HCT116 (cell line): ENCODE results near the gene ETNK1. TPM values are rescaled to one million over a fixed set of nuclear protein-coding genes. Genes with fewer than 3 reads are reported as not detected.
"Not testable (repeated sequence)": the region's sequence is repeated elsewhere in the genome, so short reads cannot be mapped to it uniquely, and the experiment has no call there.

Experiments used
- ATAC-seq: fragments of 200-7000 bp; cut with Tn5 transposase; 2 replicates; pipeline ENCODE4 v1.9.1; 2020; ENCODE audit warnings: mild to moderate bottlenecking, moderate library complexity
- BruUV-seq: library from RNA; stranded (reverse); fragments of 400-500 nt; replicated peaks from 2 replicates; lab custom pipeline; 2021; lab: Mats Ljungman, UMichigan
- CTCF ChIA-PET: fragments of 300-600 bp; sonication (Branson Sonifier 250); formaldehyde crosslinking; loops from one replicate; lab custom pipeline; 2021; ENCODE audit warnings: antibody characterized with exemption; lab: Charles Lee
- POLR2A ChIA-PET: fragments of 300-600, 350-600 bp; sonication (Branson Sonifier 250); formaldehyde crosslinking; loops from one replicate; lab custom pipeline; 2021; ENCODE audit warnings: antibody characterized with exemption; lab: Charles Lee
- RAD21 ChIA-PET, 2 experiments: fragments of 300-600 bp; sonication (Branson Sonifier 250); formaldehyde crosslinking; loops; one replicate each; lab custom pipeline; 2023; ENCODE audit warnings: low total read pairs in 2 of 2; ENCODE audit not compliant: uncharacterized antibody in 2 of 2, unreplicated experiment in 2 of 2, low non-redundant PET in 1 of 2; lab: Charles Lee
- DNase-seq: peaks from one replicate; pipeline ENCODE4 v3.0.0-alpha.2; 2010; ENCODE audit warnings: low read depth, low spot score
- H2AFZ ChIP-seq: fragments of 200-600 bp; shearing (Covaris generic), sonication (generic); 2 replicates; pipeline ENCODE4 v1.6.1; 2017; ENCODE audit warnings: low read depth, mixed run types, mixed read lengths, antibody characterized with exemption, low read length; ENCODE audit not compliant: poor library complexity, severe bottlenecking
- H3K27ac ChIP-seq: 2 replicates; pipeline ENCODE4 v1.5.1; 2012; ENCODE audit warnings: low read depth, low read length
- H3K27me3 ChIP-seq: fragments of 200-600 bp; sonication (generic); 2 replicates; pipeline ENCODE4 v1.6.1; 2016; ENCODE audit warnings: mixed run types, low read length, mixed read lengths; ENCODE audit not compliant: insufficient read depth
- H3K36me3 ChIP-seq, 2 experiments: fragments of 200-500 bp in 1 of 2; fragments of 200-600 bp in 1 of 2; sonication (Bioruptor generic) in 1 of 2; sonication (generic) in 1 of 2; 2 replicates each; pipeline versions ENCODE4 v1.5.1 to v1.6.1; 2014 to 2016; ENCODE audit warnings: low read length in 2 of 2, inconsistent platforms in 1 of 2, mixed read lengths in 1 of 2, mixed run types in 1 of 2; ENCODE audit not compliant: insufficient read depth in 2 of 2, control insufficient read depth in 1 of 2
- H3K4me1 ChIP-seq, 2 experiments: fragments of 200-600 bp in 1 of 2; sonication (generic) in 1 of 2; 2 replicates each; pipeline versions ENCODE4 v1.5.1 to v1.6.1; 2012 to 2017; ENCODE audit warnings: low read length in 2 of 2, inconsistent platforms in 1 of 2, mild to moderate bottlenecking in 1 of 2, mixed read lengths in 1 of 2, mixed run types in 1 of 2, moderate library complexity in 1 of 2; ENCODE audit not compliant: insufficient read depth in 2 of 2, control insufficient read depth in 1 of 2
- H3K4me2 ChIP-seq: fragments of 200-600 bp; sonication (generic); 2 replicates; pipeline ENCODE4 v1.6.1; 2017; ENCODE audit warnings: mixed run types, low read length, mixed read lengths
- H3K4me3 ChIP-seq, 2 experiments: fragments of 200-600 bp in 1 of 2; sonication (generic) in 1 of 2; replicated peaks in 1 of 2; 2 replicates each; pipeline ENCODE4 v1.5.1; 2011 to 2016; ENCODE audit warnings: low read length in 2 of 2, control low read depth in 1 of 2, low read depth in 1 of 2, mild to moderate bottlenecking in 1 of 2, mixed read lengths in 1 of 2, mixed run types in 1 of 2
- H3K79me2 ChIP-seq: fragments of 200-600 bp; sonication (generic); 2 replicates; pipeline ENCODE4 v1.6.1; 2017; ENCODE audit warnings: mild to moderate bottlenecking, mixed run types, low read length, moderate library complexity, mixed read lengths; ENCODE audit not compliant: insufficient read depth
- H3K9ac ChIP-seq: fragments of 200-600 bp; sonication (generic); 2 replicates; pipeline ENCODE4 v1.6.1; 2016; ENCODE audit warnings: low read length, mixed read lengths
- H3K9me2 ChIP-seq: fragments of 200-600 bp; sonication (generic), shearing (Covaris generic); 2 replicates; pipeline ENCODE4 v1.6.1; 2017; ENCODE audit warnings: mixed run types, mild to moderate bottlenecking, moderate library complexity; ENCODE audit not compliant: insufficient read depth
- H3K9me3 ChIP-seq, 2 experiments: fragments of 200-500 bp in 1 of 2; fragments of 200-600 bp in 1 of 2; sonication (Bioruptor generic) in 1 of 2; sonication (generic) in 1 of 2; 2 replicates each; pipeline ENCODE4 v1.6.1; 2014 to 2017; ENCODE audit warnings: low read length in 2 of 2, mixed read lengths in 2 of 2, inconsistent platforms in 1 of 2, low read depth in 1 of 2, mild to moderate bottlenecking in 1 of 2, mixed run types in 1 of 2, moderate library complexity in 1 of 2; ENCODE audit not compliant: control insufficient read depth in 1 of 2, insufficient read depth in 1 of 2
- H4K20me1 ChIP-seq: fragments of 200-600 bp; sonication (generic), shearing (Covaris generic); 2 replicates; pipeline ENCODE4 v1.6.1; 2017; ENCODE audit warnings: mixed run types, mild to moderate bottlenecking, moderate library complexity; ENCODE audit not compliant: insufficient read depth
- CEBPB ChIP-seq: IDR thresholded peaks from 2 replicates; pipeline ENCODE4 v1.6.1; 2012; ENCODE audit warnings: low read depth
- EGR1 ChIP-seq: IDR thresholded peaks from 2 replicates; pipeline ENCODE4 v1.6.1; 2012; ENCODE audit warnings: low read depth
- ELF1 ChIP-seq: IDR thresholded peaks from 2 replicates; pipeline ENCODE4 v1.6.1; 2012; ENCODE audit warnings: low read depth, borderline replicate concordance
- EZH2 ChIP-seq: fragments of 200-600 bp; sonication (generic); IDR thresholded peaks from 2 replicates; pipeline ENCODE4 v1.6.1; 2017; ENCODE audit warnings: antibody characterized with exemption, mixed run types
- EZH2phosphoT487 ChIP-seq: fragments of 200-600 bp; IDR thresholded peaks from 2 replicates; pipeline ENCODE4 v1.6.1; 2018; ENCODE audit warnings: antibody characterized with exemption, borderline replicate concordance
- JUND ChIP-seq: IDR thresholded peaks from 2 replicates; pipeline ENCODE4 v1.6.1; 2012
- MAX ChIP-seq: IDR thresholded peaks from 2 replicates; pipeline ENCODE4 v1.6.1; 2012
- POLR2AphosphoS5 ChIP-seq: IDR thresholded peaks from 2 replicates; pipeline ENCODE4 v1.6.1; 2011; ENCODE audit warnings: mild to moderate bottlenecking, low read depth, low read length, moderate library complexity
- SIN3A ChIP-seq: IDR thresholded peaks from 2 replicates; pipeline ENCODE4 v1.6.1; 2012; ENCODE audit warnings: low read depth
- SP1 ChIP-seq: IDR thresholded peaks from 2 replicates; pipeline ENCODE4 v1.6.1; 2012; ENCODE audit warnings: low read depth
- YY1 ChIP-seq: IDR thresholded peaks from 2 replicates; pipeline ENCODE4 v1.6.1; 2011; ENCODE audit warnings: low read length, low read depth, moderate library complexity, mild to moderate bottlenecking; ENCODE audit not compliant: insufficient replicate concordance; ENCODE audit errors: extremely low read depth
- ZBTB33 ChIP-seq: IDR thresholded peaks from 2 replicates; pipeline ENCODE4 v1.6.1; 2011; ENCODE audit warnings: mild to moderate bottlenecking, low read length, moderate library complexity; ENCODE audit not compliant: insufficient replicate concordance; ENCODE audit errors: extremely low read depth
- ZNF274 ChIP-seq: fragments of 200-500 bp; sonication (Bioruptor generic); IDR thresholded peaks from 2 replicates; pipeline ENCODE4 v1.6.1; 2014; ENCODE audit warnings: mild to moderate bottlenecking, low read depth, low read length, inconsistent platforms
- intact Hi-C: fragments of 100-400 bp; cut with micrococcal nuclease; formaldehyde crosslinking; loops from 2 replicates; pipeline ENCODE4 v1.10.0; 2022
- total RNA-seq: library from RNA; stranded (reverse); gene quantifications from one replicate; pipeline ENCODE4 v1.2.1, GENCODE V29; 2021; ENCODE audit not compliant: unreplicated experiment
- TF ChIP-seq, protein P1 (sequence below): IDR thresholded peaks from 2 replicates; pipeline ENCODE4 v1.6.1; 2012; ENCODE audit warnings: low read depth
- TF ChIP-seq, protein P2 (sequence below): IDR thresholded peaks from 2 replicates; pipeline ENCODE4 v1.6.1; 2012

The ETNK1 gene
- total RNA-seq, 1 experiment from 2014 or later, result 83.6 TPM

- DNase-seq, H3K9ac ChIP-seq, intact Hi-C loops, CTCF ChIA-PET, H3K9me2 ChIP-seq, H3K36me3 ChIP-seq, H2AFZ ChIP-seq, POLR2A ChIA-PET, H3K4me3 ChIP-seq, H3K27me3 ChIP-seq, BruUV-seq, H3K79me2 ChIP-seq, H3K4me2 ChIP-seq, H3K27ac ChIP-seq, ATAC-seq, H4K20me1 ChIP-seq, H3K9me3 ChIP-seq, RAD21 ChIA-PET, H3K4me1 ChIP-seq: not testable (repeated sequence)
These were observed 76.3 kb downstream of the ETNK1 start for GRCh38 chr12:22701216-22701809.

GRCh38 chr12:22702690-22703089 lies 77.7 kb downstream of the ETNK1 start:
- no peak for DNase-seq
- POLR2A ChIA-PET, result no interaction called here
- H3K36me3 ChIP-seq, result no peaks in the 10 kb centered on the region
- TF ChIP-seq POLR2AphosphoS5 (no peak), MAX (no peak), EZH2 (no peak), JUND (no peak), YY1 (no peak), EZH2phosphoT487 (no peak), ZNF274 (no peak), EGR1 (no peak), ZBTB33 (no peak), ELF1 (no peak), CEBPB (no peak), SIN3A (no peak), SP1 (no peak)
- TF ChIP-seq, protein P1, sequence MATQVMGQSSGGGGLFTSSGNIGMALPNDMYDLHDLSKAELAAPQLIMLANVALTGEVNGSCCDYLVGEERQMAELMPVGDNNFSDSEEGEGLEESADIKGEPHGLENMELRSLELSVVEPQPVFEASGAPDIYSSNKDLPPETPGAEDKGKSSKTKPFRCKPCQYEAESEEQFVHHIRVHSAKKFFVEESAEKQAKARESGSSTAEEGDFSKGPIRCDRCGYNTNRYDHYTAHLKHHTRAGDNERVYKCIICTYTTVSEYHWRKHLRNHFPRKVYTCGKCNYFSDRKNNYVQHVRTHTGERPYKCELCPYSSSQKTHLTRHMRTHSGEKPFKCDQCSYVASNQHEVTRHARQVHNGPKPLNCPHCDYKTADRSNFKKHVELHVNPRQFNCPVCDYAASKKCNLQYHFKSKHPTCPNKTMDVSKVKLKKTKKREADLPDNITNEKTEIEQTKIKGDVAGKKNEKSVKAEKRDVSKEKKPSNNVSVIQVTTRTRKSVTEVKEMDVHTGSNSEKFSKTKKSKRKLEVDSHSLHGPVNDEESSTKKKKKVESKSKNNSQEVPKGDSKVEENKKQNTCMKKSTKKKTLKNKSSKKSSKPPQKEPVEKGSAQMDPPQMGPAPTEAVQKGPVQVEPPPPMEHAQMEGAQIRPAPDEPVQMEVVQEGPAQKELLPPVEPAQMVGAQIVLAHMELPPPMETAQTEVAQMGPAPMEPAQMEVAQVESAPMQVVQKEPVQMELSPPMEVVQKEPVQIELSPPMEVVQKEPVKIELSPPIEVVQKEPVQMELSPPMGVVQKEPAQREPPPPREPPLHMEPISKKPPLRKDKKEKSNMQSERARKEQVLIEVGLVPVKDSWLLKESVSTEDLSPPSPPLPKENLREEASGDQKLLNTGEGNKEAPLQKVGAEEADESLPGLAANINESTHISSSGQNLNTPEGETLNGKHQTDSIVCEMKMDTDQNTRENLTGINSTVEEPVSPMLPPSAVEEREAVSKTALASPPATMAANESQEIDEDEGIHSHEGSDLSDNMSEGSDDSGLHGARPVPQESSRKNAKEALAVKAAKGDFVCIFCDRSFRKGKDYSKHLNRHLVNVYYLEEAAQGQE, result no peak
- TF ChIP-seq, protein P2, sequence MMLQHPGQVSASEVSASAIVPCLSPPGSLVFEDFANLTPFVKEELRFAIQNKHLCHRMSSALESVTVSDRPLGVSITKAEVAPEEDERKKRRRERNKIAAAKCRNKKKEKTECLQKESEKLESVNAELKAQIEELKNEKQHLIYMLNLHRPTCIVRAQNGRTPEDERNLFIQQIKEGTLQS, result no peak

More at GRCh38 chr12:22702690-22703089, 77.7 kb downstream of the ETNK1 start:
- ATAC-seq, result no peak
- H3K79me2 ChIP-seq, result no peaks in the 10 kb centered on the region
- H3K27ac ChIP-seq, result no peak overlapping the region
- H4K20me1 ChIP-seq, result no peaks in the 10 kb centered on the region
- no peak overlapping the region for H3K9ac ChIP-seq
- no peaks in the 10 kb centered on the region for H3K9me3 ChIP-seq
- RAD21 ChIA-PET, result interaction anchor here in 1 of 2 experiments (0.6 kb wide), 1 partner anchor 9 kb away, joined by 4 read pairs; no protein-coding TSS in a partner anchor
- BruUV-seq, result no TSS peak
- intact Hi-C loops, result no loop called here
- no peak overlapping the region for H3K4me3 ChIP-seq
- CTCF ChIA-PET, result no interaction called here
- no peak overlapping the region for H2AFZ ChIP-seq
- no peak overlapping the region for H3K4me2 ChIP-seq
- H3K9me2 ChIP-seq, result no peaks in the 10 kb centered on the region
- no peaks in the 10 kb centered on the region for H3K4me1 ChIP-seq
- H3K27me3 ChIP-seq, result no peaks in the 10 kb centered on the region
